Nucleus accumbens (tissue), 56 donors: ENCODE measurements around the gene PDX1.

Experiments
- DNase-seq, 56 donors: peaks; one replicate each; lab custom pipeline; 2025; lab: John Stamatoyannopoulos, UW

PDX1 gene

DNA sequence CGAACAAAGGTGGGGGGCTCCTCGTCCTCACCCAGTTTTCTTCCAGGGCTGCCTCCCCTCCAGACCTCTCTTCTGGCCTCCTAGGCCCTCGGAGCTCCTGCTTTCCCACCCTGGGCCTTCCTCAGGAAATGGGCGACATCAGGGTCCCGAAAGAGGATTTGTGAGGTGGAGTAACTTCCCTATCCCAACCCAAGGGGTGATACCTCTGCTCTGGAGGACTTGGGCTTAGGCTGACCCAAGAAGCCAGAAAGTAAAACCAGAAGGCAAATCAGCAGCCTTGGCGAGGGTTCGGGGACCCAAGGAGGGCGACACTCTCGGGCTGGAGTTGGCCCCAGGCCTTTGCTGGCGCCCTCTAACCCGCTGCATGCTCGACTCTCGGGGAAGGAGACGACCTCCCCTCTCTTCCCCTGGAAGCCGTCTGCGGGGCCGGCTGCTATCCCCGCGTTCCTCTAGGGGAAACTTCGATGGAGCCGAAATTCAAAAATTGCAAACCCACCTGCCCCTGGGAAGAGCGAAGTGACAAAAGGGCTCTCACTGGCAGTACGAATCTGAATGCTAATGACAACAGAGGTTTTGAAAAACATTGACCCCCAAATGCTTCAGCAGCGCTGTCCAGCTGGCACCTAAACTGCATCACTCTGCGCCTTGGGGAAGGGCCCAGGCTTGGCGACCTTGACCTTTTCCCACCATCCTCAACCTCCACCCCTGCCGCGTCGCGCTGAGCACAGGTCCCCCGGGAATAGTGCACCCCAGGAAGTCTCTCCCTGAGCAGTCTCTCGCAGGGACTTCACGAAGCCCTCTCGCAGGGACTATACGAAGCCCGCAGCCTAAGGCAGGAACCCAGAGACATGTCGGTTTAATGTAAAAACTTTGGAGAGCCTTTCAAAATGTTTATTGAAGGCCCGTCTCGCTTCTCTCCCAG is 2.4 kb downstream of the PDX1 start:
- DNase-seq: no peak

GRCh38 chr13:27922883-27923612 is 3.2 kb downstream of the PDX1 start:
- DNase-seq: no peak

GRCh38 chr13:27923794-27924528 is 4.2 kb downstream of the PDX1 start:
- no peak for DNase-seq

DNA sequence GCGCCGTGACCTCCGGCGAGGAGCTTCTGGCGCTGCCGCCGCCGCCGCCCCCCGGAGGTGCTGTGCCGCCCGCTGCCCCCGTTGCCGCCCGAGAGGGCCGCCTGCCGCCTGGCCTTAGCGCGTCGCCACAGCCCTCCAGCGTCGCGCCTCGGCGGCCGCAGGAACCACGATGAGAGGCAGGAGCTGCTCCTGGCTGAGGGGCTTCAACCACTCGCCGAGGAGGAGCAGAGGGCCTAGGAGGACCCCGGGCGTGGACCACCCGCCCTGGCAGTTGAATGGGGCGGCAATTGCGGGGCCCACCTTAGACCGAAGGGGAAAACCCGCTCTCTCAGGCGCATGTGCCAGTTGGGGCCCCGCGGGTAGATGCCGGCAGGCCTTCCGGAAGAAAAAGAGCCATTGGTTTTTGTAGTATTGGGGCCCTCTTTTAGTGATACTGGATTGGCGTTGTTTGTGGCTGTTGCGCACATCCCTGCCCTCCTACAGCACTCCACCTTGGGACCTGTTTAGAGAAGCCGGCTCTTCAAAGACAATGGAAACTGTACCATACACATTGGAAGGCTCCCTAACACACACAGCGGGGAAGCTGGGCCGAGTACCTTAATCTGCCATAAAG is 4.8 kb downstream of the PDX1 start:
- no peak for DNase-seq

- DNase-seq: no peak
Observed at GRCh38 chr13:27925220-27925991, 5.6 kb downstream of the PDX1 start.

GRCh38 chr13:27926644-27927434 is 7.0 kb downstream of the PDX1 start:
- DNase-seq: no peak

DNA sequence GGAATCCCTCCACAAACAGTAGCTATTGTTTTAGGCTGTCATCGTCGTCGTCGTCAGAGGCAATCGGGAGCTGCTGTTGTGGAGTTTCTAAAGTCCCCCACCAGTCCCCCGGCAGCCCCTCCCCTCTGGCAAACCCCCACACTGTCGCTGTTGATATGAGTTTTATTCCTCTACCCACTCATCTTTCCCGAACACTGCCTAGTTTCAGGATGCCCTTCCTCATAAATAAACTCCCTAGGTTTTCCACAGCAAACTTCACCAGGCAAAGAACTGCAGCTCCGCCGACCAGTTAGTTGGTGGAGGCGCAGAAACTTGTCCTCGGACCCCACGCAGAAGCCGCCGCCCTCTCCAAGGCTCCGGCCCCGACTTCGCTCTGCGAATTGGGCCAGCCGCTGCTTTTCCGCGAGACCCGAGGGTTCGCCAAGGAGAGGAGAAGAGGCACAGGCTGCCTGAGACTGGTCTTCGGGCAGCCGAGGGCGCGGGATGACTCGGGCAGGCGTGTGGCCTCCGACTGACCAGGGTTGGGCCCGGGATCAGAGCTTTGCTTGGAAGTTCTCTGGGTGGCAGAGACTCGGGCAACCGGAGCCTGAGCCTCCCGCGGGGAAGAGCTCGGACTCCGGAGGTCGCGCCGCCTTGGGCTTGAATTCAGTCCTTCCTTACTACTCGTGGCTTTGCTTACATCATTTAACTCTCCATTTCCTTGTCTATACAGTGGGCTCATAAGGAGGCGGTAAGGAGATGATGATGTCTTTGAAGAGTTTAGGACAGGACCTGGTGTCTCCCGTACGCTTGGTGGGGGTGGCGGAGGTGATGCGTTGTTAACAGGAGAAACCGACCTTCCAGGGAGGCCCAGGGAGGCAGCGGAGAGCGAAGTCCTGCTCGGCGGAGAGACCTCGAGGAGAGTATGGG is 7.9 kb downstream of the PDX1 start:
- DNase-seq: no peak

GRCh38 chr13:27928353-27928804 is 8.6 kb downstream of the PDX1 start:
- no peak for DNase-seq

GRCh38 chr13:27928805-27929753 is 9.3 kb downstream of the PDX1 start:
- DNase-seq: no peak

GRCh38 chr13:27929868-27930267 is 10.1 kb downstream of the PDX1 start:
- DNase-seq: no peak

- no peak for DNase-seq
Observed at GRCh38 chr13:27933118-27933517, 13.3 kb downstream of the PDX1 start.

DNA sequence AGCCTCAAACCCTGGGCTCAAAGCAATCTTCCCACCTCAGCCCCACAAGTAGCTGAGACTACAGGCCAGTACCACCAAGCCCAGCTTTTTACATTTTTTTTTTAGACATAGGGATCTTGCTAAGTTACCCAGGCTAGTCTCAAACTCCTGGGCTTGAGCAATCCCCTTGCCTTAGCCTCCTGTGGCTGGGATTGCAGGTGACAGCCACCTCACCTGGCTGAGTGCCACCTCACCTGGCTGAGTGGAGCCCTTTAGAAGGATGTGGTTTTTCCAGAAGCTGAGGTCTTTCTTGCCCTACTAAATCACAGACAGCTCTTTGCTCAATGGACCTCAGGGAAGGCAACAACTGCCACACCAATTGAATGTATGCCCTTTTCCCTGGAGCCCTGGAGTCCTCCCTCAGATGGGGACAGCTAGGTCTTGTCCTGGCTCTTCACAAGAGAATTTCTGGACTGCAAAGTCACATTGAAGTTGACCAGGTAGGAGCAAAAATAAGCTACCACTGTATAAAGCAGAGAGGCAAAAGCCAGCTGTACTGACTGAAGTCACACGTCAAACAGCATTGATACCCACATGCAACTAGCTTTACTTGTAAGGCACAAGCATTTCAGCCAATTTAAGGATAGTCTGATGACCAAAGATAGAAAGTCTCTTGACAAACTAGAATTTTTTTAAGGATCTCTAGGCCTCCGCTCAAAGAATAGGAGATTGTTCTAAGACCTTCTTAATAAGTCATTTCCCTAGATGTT is 14.0 kb downstream of the PDX1 start:
- DNase-seq: no peak

DNA sequence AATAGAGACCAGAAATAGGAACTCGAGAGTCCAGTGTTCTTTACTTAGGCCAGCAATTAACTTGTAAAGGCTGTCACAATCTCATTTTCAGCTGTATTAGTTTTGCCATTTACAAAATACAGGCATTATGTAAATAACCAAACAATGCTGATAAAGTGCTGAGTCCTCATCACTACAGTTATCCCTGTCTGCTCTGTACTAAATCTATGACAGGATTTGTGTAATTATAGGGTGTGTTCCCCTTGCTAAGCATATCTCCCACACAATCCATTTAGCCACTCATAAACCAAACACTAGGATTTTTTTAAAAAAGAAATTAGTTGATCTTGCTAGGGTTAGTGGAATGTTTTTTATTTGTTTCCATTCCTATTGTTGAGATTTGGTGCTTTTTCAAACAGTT is 23.2 kb downstream of the PDX1 start:
- no peak for DNase-seq

DNA sequence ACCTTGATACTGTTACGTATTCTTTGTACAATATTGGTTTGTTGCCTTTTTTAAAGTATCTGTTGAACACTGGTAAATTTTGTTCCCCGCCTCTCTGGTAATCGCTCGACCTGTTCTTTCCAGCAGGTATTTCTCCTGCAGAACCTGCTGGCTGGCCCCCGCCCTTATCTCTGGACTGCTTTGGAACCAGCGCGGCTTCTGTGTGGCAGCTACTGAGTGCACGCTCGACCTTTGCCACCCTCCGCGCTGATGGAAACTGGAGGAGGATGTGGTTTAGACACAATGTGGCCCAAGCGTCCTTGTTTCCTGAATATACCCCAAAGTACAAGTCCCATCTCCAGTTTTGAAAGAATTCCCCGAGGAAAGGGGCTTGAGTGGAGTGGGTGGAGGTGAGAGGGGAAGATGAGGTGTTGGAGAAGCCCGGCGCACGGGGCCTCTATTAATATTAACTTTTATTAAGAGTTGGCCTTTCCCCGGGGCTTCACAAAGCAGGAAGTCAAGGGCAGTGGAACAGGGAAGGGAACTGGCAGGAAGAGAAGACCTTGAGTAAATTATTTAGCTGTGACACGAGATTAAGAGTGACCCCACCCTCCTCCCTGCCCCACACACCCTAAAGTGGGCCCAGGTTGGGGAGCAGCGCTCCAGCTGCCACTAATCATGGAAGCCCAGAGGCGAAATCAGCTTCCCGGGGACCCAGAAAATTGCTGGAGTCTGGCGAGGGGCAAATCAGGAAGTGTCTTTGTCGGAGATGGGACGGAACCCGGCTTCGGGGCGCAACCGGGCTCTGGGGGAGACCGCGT is 33.3 kb downstream of the PDX1 start:
- DNase-seq: peak in 1 of 56 donors; percentile 21
